Mesothelial cell of epicardium (in vitro differentiated cells): Measurements from ENCODE around the gene FSCN2. TPM values are rescaled to one million over a fixed set of nuclear protein-coding genes. Genes with fewer than 3 reads are reported as not detected.

Experiments used
- DNase-seq, 2 experiments: peaks; one replicate each; pipeline ENCODE4 v3.0.0; 2021; ENCODE audit warnings: low spot score in 2 of 2; ENCODE audit not compliant: unreplicated experiment in 2 of 2
- H3K27ac Mint-ChIP-seq: 2 replicates; pipeline ENCODE4 v1.8.0; 2021; ENCODE audit warnings: mixed read lengths
- H3K27me3 Mint-ChIP-seq: 2 replicates; pipeline ENCODE4 v1.8.0; 2021; ENCODE audit warnings: low read depth, mixed read lengths
- H3K36me3 Mint-ChIP-seq: 2 replicates; pipeline ENCODE4 v1.8.0; 2021; ENCODE audit warnings: mixed read lengths
- H3K4me1 Mint-ChIP-seq: 2 replicates; pipeline ENCODE4 v1.8.0; 2021; ENCODE audit warnings: mixed read lengths
- H3K4me3 Mint-ChIP-seq: 2 replicates; pipeline ENCODE4 v1.8.0; 2021; ENCODE audit warnings: mild to moderate bottlenecking, moderate library complexity, mixed read lengths
- H3K9me3 Mint-ChIP-seq: 2 replicates; pipeline ENCODE4 v1.8.0; 2021; ENCODE audit warnings: mixed read lengths
- CTCF ChIP-seq: fragments of 200-600 bp; sonication (generic); IDR thresholded peaks from one replicate; pipeline ENCODE4 v1.5.0; 2021; ENCODE audit warnings: antibody characterized with exemption; ENCODE audit not compliant: unreplicated experiment
- total RNA-seq: library from RNA; stranded (reverse); gene quantifications from 3 replicates; pipeline ENCODE4 v1.2.1, GENCODE V29; 2021

Gene FSCN2
- total RNA-seq, 1 donor from 2014 or later = 17.3 TPM

GRCh38 chr17:81523402-81524038 is 4.7 kb upstream of the FSCN2 start:
- H3K4me3 Mint-ChIP-seq = no peak overlapping the region
- H3K27me3 Mint-ChIP-seq = peaks cover 9% of the 10 kb centered on the region
- DNase-seq = no peak
- H3K9me3 Mint-ChIP-seq = no peaks in the 10 kb centered on the region
- H3K27ac Mint-ChIP-seq = no peak overlapping the region
- peak; percentile 4 for TF ChIP-seq CTCF
- H3K36me3 Mint-ChIP-seq = no peaks in the 10 kb centered on the region
- H3K4me1 Mint-ChIP-seq = peaks cover 12% of the 10 kb centered on the region

DNA sequence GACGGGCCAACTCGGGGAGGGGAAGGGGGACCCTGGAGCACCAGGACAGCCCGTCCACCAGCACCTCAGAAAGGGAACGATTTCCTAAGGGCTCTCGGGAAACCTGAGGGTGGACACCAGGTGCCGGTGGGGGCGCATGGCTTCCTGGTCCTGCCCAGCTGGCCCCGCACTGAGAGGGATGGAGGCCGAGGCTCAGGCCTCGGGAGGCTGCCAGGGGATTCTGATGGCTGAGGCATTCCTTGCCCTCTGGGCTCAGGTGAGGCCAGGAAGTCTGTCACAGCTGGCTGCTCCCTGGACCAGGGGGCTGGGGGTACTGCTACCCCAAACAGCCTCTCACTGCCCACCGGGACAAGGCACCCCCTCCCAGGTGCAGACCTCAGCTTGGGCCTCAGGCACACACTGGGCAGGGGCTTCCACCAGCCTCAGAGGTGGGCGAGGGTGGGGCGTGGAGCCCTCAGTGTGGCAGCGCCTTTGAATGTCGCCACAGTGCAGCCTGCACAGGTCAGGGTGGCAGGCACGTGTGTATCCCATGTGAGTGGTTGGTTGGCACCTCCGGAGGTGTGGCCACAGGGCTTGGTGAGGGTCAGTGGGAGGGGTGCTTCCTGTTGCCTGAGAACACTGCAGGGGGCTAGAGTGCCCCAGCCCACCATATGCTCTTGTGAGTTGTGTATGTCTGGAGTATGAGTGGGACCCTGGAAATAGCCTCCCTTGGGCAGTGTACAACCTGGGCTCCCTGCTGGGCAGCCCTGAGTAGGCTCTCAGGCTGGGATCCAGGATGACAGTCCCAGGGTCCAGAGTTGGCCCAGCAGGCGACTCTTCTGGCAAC is 3.9 kb upstream of the FSCN2 start:
- no peak overlapping the region for H3K4me3 Mint-ChIP-seq
- peaks cover 9% of the 10 kb centered on the region for H3K27me3 Mint-ChIP-seq
- no peaks in the 10 kb centered on the region for H3K9me3 Mint-ChIP-seq
- no peaks in the 10 kb centered on the region for H3K36me3 Mint-ChIP-seq
- no peak for DNase-seq
- no peak overlapping the region for H3K27ac Mint-ChIP-seq
- no peak for TF ChIP-seq CTCF
- peaks cover 11% of the 10 kb centered on the region for H3K4me1 Mint-ChIP-seq

DNA sequence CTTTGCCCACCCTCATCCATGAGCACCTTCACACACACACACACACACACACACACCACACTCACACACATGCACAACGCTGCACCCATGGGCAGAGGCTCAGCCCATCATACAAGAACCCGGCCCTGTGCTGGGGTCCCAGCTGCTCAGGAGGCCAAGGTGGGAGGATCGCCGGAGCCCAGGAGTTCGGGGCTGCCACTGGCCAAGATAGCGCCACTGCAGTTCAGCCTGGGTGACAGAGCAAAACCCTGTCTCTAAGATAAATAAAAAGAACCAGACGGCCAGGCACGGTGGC is 3.4 kb upstream of the FSCN2 start:
- Mint-ChIP-seq H3K9me3 (no peaks in the 10 kb centered on the region), H3K4me1 (peaks cover 11% of the 10 kb centered on the region), H3K4me3 (no peak overlapping the region), H3K36me3 (no peaks in the 10 kb centered on the region), H3K27me3 (peaks cover 9% of the 10 kb centered on the region), H3K27ac (no peak overlapping the region)
- TF ChIP-seq CTCF = no peak
- DNase-seq = no peak

DNA sequence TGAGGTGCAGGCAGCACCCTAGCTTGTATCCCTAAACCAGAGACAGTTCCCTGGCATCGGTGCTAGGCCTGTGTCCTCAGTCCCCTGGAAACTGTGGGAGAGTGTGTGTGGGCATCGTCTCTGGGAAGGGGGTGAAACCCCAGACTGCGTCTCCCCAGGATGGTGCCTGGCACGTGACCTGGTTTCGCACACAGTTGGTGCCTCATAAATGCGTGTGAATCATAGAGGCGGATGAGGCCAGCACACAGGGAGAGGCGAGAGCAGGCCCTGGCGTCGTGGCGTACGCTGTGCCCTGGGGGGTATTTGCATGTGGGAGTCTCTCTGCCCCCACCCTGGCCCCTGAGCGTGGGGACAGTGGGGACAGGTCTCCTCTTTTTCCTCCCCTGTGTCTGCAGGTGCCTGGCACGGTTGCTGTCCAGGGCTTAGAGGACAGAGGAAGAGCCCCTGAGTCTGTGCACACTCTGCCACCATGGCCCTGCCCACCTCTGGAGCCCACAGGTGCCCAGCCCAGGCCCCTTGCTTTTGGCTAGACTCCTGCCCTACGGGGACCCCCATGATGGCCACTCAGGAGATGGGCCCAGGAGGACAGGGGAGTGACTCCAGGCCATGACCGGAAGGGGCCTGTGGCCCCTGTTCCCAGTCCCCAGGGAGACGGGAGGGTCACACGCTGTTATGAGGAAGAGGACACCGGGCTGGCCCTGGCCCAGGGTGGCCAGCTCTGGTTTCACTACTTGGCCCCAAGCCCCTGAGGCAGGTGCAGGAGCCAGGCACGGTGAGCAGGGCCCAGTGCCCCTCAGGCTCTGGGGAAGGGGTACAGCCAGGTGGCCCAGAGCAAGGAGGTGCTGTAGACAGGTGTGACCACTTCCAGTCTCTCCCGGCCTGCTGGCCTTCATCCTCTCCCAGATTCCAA is 1.3 kb upstream of the FSCN2 start:
- peaks cover 5% of the 10 kb centered on the region for H3K4me1 Mint-ChIP-seq
- H3K27me3 Mint-ChIP-seq = no peaks in the 10 kb centered on the region
- H3K4me3 Mint-ChIP-seq = no peak overlapping the region
- no peak overlapping the region for H3K27ac Mint-ChIP-seq
- H3K9me3 Mint-ChIP-seq = no peaks in the 10 kb centered on the region
- H3K36me3 Mint-ChIP-seq = no peaks in the 10 kb centered on the region
- no peak for DNase-seq
- TF ChIP-seq CTCF = no peak

- H3K4me3 Mint-ChIP-seq = no peak overlapping the region
- peaks cover 1% of the 10 kb centered on the region for H3K4me1 Mint-ChIP-seq
- no peak overlapping the region for H3K27ac Mint-ChIP-seq
- peaks cover 3% of the 10 kb centered on the region for H3K27me3 Mint-ChIP-seq
- H3K36me3 Mint-ChIP-seq = no peaks in the 10 kb centered on the region
- no peak for DNase-seq
- TF ChIP-seq CTCF = no peak
- no peaks in the 10 kb centered on the region for H3K9me3 Mint-ChIP-seq
Observed at GRCh38 chr17:81528384-81528650, 140 bp downstream of the FSCN2 start.
